ENCODE measurements around the gene ALPP.
"Not testable (repeated sequence)": the region's sequence is repeated elsewhere in the genome, so short reads cannot be mapped to it uniquely, and the experiment has no call there.

Gene ALPP

DNA sequence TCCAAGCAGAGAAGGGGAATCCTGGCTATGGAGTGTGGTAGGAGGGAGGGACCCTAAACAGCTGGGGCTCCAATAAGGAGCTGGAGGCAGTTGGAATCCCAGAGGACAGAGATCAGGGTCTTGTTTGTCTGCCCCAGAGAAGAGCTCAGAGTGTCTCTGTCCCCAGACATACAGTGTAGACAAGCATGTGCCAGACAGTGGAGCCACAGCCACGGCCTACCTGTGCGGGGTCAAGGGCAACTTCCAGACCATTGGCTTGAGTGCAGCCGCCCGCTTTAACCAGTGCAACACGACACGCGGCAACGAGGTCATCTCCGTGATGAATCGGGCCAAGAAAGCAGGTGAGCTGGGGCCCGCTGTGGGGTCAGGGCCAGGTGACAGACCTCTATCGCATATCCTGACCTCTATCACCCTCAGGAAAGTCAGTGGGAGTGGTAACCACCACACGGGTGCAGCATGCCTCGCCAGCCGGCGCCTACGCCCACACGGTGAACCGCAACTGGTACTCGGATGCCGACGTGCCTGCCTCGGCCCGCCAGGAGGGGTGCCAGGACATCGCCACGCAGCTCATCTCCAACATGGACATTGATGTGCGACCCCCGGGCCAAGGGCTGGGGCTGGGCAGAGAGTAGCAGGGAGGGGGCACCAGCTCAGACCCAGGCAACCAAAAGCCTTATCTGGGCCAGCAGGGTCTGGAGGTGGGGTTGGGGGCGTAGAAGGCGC, 29.0 kb downstream of the ALPP start:
- not testable (repeated sequence) for DNase-seq

DNA sequence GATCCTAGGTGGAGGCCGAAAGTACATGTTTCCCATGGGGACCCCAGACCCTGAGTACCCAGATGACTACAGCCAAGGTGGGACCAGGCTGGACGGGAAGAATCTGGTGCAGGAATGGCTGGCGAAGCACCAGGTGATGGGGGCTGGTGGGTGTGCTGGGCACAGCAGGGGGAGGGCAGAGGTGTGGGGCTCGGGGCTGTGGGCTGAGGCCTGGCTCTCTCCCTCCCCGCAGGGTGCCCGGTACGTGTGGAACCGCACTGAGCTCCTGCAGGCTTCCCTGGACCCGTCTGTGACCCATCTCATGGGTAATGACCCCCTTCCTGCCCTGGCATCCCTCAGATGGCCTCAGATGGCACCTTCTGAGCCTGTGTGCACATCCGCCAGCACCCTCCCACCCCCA, 29.7 kb downstream of the ALPP start:
- not testable (repeated sequence) for DNase-seq

DNA sequence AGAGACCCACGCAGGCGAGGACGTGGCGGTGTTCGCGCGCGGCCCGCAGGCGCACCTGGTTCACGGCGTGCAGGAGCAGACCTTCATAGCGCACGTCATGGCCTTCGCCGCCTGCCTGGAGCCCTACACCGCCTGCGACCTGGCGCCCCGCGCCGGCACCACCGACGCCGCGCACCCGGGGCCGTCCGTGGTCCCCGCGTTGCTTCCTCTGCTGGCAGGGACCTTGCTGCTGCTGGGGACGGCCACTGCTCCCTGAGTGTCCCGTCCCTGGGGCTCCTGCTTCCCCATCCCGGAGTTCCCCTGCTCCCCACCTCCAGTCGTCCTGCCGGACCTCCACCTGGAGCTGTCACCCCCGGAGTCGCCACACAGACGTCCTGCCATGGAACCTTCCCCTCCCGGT, 31.1 kb downstream of the ALPP start:
- DNase-seq = not testable (repeated sequence)

DNA sequence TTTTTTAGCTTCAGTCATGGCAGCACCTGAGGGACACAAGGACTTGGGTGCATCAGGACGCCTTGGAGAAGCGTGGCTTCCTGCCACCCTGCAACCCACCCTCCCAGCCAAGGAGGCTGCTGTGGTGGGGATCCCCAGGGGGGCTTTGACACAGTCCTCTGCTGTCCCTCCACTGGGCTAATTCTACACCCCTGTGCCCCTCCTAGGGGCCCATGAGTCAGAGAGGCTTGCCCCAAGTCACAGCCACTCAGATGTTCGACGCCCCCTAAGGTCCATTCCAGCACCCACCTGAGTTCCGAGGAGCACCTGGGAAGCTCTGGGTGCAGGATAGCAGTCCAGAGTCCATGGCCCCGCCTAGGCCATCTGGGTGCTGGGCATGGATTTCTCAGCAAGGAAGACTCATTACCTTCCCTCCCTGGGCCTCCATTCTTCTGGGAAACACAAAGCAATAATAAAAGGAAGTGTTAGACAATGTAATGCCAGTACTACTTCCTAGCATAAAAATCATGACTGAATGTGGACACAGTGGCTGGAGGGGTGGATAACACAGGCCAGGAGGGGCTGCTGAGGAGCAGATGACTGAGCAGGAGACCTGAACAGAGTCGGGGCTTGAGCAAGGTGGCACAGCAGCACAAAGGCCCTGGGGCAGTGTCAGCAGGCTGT, 31.8 kb downstream of the ALPP start:
- no peak for DNase-seq

DNA sequence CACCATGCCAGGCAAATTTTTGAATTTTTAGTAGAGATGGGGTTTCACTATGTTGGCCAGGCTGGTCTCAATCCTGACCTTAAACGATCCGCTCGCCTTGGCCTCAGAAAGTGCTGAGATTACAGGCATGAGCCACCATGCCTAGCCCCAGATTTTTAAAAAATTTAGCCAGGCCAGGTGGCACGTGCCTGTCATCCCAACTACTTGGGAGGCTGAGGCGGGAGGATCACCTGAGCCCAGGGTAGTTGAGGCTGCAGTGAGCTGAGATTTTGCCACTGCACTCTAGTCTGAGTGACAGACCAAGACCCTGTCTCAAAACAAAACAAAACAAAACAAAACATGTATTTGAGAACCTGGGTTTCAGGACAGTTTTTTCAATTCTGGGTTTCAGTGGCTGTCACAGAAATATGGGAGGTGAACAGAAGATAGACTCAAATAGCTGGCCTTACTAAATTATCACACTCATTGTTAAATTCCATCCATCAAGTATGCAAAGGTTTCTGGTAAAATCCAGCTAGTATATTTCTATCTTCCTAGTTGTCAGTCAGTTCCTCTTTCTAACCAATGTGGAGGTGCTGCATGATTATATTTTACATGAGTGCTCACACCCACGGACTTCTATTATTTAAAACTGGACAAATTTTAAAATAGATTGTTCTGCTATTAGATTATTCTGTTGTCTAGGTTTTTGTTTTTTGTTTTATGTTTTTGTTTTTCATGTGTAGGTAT, 33.5 kb downstream of the ALPP start:
- no peak for DNase-seq

DNA sequence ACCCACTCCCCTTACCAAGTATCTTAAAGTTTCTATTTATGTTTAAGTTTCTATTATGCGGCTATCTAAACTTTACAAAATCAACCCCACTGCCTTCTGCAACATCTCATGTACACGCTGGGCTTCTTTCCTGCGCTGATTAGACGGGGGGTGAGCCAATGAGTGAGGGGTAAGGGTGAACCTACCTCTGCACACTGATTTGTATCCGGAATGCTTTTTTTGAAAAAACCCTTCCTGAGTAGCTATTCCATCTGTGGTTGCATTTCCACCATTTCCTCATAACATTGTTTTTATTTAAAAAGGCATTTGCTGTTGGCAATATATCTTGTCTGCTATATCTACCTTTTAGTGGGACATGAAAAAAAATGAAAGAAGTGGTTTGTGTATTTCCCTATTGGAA, 34.4 kb downstream of the ALPP start:
- no peak for DNase-seq

DNA sequence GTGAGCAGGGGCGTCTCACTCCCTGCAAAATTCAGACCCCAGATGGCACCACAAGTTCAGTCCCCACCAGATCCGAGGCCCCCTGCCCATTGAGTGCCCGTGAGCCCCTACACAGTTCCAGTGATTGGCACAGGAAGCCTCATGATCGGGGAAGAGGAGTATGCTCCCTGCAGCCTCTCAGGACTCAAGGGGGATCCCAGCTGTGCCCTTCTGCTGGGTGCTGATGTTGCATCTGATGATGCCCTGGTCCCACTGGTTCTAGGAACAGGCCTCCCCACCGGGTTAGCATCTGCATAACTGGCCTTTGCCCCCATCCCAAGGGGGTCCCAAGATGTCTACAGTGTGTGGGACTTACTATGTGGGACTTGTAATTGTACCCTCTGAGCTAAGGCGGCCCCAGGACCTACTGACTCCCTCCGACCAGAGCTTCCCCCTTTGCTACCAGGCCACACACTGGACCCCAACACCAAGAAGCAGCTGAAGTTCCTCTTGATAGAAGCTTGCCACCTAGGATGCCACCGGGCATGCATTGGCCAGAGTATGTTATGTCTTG, 36.7 kb downstream of the ALPP start:
- DNase-seq = no peak

DNA sequence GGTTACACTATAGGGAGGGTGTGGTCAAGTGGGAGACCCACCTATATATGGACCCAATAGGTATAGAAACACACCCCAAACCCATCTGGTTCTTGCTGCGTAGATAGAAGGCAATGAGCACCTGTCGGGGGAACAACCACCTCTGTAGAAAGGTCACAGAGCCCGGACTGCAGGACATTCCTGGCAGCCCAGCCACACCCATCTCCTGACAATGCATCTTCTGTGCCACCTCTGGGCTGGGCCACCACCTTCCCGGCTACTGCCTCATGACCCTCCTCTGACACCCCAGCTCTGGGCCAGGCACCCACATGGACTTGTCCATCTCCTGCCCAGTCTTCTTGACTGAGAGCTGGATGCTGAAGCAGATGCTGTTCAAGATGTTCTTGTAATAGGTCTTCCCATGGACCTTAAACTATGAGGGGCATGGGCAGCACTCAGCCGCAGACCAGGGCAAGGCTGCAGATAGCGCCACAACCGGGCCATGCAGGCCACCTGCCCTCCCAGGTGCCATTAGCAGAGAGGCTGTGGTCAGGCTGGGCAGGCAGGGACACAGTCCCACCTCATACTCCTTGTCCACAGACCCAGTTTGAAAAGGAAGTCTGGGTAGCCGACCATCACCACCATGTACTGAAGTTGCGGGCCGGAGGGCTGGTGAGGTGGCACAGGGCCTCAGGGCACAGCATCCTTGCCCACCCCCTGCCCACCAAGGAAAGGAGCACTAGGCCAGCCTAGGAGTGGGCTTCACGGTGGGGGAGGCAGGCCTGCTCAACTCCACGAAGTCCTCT, 37.4 kb downstream of the ALPP start:
- DNase-seq = no peak

DNA sequence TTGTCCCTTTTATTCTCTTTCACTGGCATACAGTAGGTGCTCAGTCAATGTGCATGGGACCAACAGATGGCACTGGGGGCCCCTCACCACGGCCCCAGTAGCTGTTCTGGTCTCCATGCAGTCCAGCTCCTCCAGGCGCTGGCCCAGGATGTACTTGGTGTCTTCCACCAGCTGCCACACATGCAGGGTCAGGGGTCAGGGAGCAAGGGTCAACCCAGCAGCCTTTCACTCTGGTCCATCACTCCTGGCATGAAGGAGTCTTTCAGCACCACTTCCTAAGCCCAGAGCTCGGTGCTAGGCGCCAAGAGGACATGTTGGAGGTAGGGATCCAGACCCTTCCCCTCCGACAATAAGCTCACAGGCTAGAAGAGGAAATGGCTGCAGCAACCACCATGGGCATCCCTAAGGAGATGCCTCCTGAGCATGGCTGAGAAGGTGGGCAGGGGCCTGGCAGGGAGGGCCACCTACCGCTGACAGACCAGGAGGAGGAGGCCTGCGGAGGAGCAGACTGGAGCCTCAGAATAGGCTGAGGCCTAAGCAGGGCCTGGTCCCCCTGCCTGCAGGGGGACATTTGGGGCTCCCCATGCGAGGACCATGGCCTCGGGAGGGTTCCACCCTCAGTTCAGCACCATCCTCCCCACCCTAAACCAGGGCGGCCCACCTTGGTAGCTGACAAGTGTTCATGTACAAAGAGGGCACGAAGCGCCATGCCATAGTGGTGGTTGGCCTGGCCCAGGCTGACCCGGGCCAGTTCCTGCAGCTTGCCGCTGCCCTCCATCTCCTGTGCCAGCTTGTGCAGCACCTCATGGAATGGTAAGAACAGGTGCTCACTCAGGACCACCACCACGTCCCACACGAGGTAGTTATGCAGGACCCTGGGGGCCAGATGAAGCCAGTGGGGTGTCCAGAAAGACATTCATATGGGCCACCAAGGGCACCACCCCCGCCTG, 38.2 kb downstream of the ALPP start:
- no peak for DNase-seq

DNA sequence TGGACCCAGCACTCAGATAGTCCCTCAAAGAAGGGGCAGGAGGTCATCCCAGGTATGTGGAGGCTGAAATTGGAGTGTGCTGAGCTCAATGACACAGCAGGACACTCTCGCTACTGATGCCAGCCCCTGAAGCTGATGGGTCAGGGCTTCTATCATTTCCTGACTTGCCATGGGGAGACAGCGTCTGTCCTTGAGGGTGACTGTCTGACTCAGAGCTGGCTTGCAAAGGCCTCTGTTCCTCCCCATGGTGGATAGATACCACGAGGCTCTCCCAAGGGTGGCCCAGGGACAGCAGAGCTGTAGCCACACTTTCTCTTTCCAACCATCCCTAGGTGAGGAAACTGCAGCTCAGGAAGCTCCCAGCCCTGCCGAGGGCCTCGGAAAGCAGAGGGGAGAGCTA, 38.9 kb downstream of the ALPP start:
- DNase-seq = no peak

DNA sequence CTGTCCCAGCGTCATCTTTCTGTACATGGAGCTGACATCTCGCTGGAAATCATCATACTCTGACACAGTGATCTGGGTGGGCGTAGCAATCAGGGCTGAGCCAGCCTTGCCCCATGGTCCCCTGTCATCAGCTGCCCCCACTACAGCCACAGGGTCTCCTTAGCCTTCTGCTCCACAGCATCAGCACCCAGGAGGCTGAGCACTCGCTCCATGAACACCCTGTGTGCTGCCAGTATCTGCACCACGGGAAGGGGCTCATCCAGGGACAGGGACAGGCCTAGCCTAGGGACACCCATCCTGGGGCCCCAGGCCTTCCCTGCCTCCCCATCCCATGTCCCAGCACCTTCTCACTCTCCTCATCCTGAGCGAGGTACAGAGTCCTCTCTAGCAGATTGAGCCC, 39.5 kb downstream of the ALPP start:
- no peak for DNase-seq

DNA sequence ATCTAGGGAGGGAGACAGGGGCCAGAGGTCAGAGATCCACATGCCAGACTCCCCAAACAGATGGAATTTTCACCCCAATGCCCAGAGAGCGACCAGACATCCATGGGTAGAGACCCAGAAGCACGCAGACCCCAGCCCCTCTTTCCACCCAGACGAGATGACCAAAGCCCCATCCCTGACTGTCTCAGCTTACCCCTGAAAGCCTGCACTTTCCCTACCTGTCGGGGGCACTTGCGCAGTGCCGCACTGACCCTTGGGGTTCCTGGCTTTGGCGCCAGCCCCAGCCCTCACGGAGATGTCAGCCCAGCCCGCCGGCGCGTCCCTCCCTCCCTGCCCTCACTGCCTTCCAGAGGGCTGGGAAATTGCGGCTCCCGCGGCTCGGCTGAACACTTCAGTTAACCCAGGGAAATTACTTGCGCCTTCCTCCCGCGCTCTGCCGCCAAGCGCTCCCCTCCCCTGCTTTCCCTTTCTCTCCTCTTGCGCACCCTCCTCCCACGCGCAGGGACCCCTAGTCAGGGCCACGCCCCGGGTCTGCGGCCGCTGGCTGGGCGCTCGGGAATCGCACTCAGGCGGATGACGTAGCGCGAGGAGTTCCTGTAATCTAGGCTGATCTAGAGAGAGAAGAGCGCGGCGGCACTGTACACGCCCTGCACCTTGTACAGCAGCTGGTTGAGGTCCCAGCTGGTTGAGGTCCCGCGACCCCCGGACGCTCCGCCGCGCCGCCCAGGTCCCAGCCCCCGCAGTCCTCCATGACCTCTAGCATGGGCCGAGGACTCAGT, 40.1 kb downstream of the ALPP start:
- no peak for DNase-seq

DNA sequence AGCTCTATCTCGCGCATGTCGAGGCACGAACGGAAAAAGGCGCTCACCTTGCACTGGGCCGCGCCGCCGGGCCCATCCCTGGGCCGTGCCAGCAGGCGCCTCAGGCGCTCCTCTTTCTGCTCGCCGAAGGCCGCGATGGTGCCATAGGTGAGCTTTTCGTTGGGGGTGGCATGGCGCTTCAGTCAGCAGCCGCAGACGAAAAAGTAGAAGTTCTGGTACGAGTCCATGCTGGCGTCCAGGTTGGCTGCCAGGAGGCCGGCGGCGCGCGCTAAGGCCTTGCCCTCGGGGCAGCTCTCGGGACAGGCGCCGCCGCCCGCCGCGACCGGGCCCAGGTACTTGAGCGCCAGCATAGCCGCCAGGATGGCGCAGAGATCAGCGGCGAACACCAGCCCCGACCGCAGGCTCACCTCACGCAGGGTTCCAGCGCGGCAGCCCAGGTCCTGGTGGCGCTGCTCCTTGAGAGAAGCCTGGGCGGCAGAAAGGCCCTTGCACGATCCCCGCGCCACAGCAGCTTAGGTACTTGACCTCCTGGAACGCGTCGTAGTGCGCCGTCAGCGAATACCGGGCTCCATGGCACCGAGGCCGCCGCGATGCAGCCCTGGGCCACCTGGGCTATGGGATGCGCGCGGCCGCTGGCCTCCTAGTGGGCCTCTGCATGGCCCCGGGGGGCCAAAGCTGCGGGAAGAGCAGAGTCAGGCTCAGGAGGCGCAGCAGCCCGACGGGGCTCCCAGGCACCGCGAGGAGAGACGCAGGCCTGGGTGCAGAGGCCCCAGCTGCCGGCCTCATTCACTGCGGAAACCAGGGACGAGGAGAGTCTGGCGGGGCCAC, 40.9 kb downstream of the ALPP start:
- no peak for DNase-seq

DNA sequence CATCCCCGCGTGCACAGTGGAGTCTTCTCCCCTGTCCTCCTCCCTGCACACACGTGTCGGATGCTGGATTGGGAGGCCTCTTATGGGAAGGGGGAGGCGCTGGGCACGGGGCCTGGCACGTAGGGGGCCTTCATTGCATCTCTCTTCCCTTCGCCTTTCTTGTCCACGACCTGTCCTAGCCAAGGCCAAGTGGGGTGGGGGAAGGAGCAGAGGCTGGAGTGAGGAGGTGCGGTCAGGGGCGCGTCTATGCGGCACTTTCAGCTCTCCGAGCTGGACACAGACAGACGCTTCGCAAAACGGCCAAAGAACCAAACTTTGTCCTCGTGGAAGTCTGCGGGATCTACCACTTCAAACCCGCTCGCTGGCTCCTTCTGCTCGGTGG, 41.5 kb downstream of the ALPP start:
- no peak for DNase-seq

DNA sequence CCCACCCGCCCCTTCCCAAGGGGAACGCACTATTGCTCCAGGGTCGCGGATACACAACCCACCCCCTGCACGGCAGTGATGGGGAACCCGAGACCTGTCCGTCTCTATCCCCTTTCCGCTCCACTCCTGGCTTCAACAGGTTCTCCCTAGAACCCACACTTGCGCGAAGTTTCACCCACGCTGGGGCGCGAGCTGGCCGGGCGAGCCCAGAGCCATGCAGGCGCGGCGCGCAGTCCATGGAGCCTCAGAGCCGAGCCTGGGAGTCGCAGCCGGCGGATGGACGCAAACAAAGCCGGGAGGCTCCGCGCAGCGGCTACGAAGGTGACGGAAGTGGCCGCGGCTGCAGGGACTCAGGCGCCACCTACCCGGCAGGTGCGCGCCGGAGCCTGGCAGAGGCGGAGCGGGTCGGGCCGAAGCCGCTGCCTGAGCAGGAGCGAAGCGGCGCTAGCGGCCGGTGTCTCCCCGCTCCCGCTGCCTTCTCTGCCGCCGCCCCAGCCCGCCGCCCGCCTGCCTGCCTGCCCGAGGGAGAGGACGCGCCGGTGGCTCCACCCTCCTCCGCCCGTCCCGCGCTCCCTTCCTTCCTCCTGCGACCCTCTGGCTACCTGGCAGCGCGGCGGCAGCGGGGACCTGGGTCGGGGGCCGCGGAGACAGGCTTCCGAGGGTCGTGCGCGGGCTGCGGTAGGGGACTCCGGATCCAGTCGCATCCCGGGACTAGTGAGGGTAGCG, 42.1 kb downstream of the ALPP start:
- no peak for DNase-seq

DNA sequence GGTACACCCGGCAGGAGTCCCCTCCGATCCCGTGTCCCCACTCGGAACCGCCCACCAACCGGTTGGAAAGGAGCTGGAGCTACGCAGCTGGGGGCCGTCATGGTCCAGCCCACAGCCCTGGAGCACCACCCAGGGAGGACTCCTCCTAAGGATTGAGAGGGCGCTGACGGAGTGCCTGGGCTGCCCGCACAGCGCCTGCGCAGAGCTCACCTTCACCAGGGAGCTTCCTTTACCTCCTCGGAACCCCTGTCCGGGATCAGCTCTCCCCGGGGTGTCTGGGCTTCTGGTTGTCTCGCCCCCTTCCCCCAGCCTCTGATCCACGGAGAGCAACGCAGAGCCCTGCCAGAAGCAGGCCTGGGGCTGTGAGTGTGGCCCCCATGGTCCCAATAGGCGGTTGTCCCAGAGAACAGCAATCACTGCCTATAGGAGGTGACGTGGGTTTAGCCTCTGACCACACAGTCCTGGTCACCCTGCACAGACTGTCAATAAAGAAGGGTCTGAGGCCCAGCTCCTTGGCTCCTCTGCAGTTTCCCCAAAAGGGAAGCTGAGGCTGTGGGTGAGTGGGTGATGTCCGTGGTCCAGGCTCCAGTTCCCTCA, 42.7 kb downstream of the ALPP start:
- no peak for DNase-seq

DNA sequence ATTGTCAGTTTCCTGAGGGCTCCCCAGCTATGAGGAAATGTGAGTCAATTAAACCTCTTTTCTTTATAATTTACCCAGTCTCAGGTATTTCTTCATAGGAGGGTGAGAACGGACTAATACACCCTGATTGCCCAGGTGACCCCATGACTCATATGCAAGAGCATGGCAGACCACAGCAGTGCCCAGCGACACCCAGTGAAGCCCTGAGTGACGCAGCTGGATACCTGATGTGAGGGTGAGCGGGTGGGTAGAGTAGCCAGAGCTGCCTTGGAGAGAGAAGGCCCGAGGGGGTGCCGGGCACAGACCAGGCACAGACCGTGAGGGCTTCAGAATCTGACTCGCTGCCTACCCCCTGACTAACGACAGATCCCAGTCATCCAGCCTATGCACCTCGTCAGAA, 43.5 kb downstream of the ALPP start:
- DNase-seq = no peak

DNA sequence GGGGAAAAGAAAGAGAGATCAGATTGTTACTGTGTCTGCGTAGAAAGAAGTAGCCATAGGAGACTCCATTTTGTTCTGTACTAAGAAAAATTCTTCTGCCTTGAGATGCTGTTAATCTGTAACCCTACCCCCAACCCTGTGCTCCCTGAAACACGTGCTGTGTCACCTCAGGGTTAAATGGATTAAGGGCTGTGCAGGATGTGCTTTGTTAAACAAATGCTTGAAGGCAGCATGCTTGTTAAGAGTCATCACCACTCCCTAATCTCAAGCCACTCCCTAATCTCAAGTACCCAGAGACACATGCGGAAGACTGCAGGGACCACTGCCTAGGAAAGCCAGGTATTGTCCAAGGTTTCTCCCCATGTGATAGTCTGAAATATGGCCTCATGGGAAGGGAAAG, 44.4 kb downstream of the ALPP start:
- not testable (repeated sequence) for DNase-seq

DNA sequence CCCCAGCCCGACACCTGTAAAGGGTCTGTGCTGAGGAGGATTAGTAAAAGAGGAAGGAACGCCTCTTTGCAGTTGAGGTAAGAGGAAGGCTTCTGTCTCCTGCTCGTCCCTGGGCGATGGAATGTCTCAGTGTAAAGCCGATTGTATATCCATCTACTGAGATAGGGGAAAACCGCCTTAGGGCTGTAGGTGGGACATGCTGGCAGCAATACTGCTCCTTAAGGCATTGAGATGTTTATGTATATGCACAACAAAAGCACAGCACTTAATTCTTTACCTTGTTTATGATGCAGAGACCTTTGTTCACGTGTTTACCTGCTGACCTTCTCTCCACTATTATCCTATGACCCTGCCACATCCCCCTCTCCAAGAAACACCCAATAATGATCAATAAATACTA, 44.9 kb downstream of the ALPP start:
- DNase-seq = not testable (repeated sequence)
